ENCODE data around the gene IL1A. TPM values are rescaled to one million over a fixed set of nuclear protein-coding genes. Genes with fewer than 3 reads are reported as not detected.

Gene IL1A
- total RNA-seq, 1 donor from 2014 or later, result 3.2 TPM

- H3K4me2 ChIP-seq, result no peak overlapping the region
- H3K9me3 ChIP-seq (ENCODE audit: low read depth), result no peaks in the 10 kb centered on the region
- no peak overlapping the region for H3K27ac Mint-ChIP-seq
- no peak overlapping the region for H3K9ac ChIP-seq
- no peaks in the 10 kb centered on the region for H4K20me1 ChIP-seq (ENCODE audit: low read depth)
- H3K79me2 ChIP-seq (ENCODE audit: low read depth), result no peaks in the 10 kb centered on the region
- H3K4me3 ChIP-seq, result no peak overlapping the region
- peaks cover 15% of the 10 kb centered on the region for H3F3A ChIP-seq (ENCODE audit: low read depth)
- H3K27me3 Mint-ChIP-seq (ENCODE audit: insufficient read depth, low read depth), result no peaks in the 10 kb centered on the region
- no peak for DNase-seq (ENCODE audit: low spot score)
- no peaks in the 10 kb centered on the region for H3K36me3 ChIP-seq
- no peaks in the 10 kb centered on the region for H3K36me3 Mint-ChIP-seq
- H3K4me1 ChIP-seq, result peaks cover 29% of the 10 kb centered on the region
- H3K27me3 ChIP-seq, result no peaks in the 10 kb centered on the region
- TF ChIP-seq CTCF (IDR thresholded peaks at IDR 0.05) (no peak), EZH2 (IDR thresholded peaks at IDR 0.05) (no peak), EZH2phosphoT487 (IDR thresholded peaks at IDR 0.05) (no peak)
- H3K4me1 Mint-ChIP-seq, result peaks cover 17% of the 10 kb centered on the region
- H2AFZ ChIP-seq (replicated peaks), result no peak overlapping the region
- no peak overlapping the region for H3K27ac ChIP-seq
- H3K9me3 Mint-ChIP-seq, result no peaks in the 10 kb centered on the region
- no peak overlapping the region for H3K4me3 Mint-ChIP-seq
Observed at GRCh38 chr2:112779598-112779997, 4.7 kb downstream of the IL1A start.

- H3K27ac ChIP-seq, result no peak overlapping the region
- no peak overlapping the region for H3K9ac ChIP-seq
- Mint-ChIP-seq H3K27me3 (ENCODE audit: insufficient read depth, low read depth) (no peaks in the 10 kb centered on the region), H3K27ac (no peak overlapping the region), H3K4me1 (peaks cover 7% of the 10 kb centered on the region), H3K36me3 (no peaks in the 10 kb centered on the region), H3K9me3 (no peaks in the 10 kb centered on the region), H3K4me3 (no peak overlapping the region)
- no peaks in the 10 kb centered on the region for H3K36me3 ChIP-seq
- H4K20me1 ChIP-seq (ENCODE audit: low read depth), result no peaks in the 10 kb centered on the region
- no peaks in the 10 kb centered on the region for H3K79me2 ChIP-seq (ENCODE audit: low read depth)
- TF ChIP-seq EZH2phosphoT487 (IDR thresholded peaks at IDR 0.05) (no peak), EZH2 (IDR thresholded peaks at IDR 0.05) (no peak), CTCF (IDR thresholded peaks at IDR 0.05) (no peak)
- peaks cover 14% of the 10 kb centered on the region for H3K4me1 ChIP-seq
- H3F3A ChIP-seq (ENCODE audit: low read depth), result peaks cover 11% of the 10 kb centered on the region
- H2AFZ ChIP-seq (replicated peaks), result no peak overlapping the region
- H3K4me2 ChIP-seq, result peak overlapping the region; percentile 25
- no peaks in the 10 kb centered on the region for H3K9me3 ChIP-seq (ENCODE audit: low read depth)
- DNase-seq (ENCODE audit: low spot score), result no peak
- no peaks in the 10 kb centered on the region for H3K27me3 ChIP-seq
- H3K4me3 ChIP-seq, result no peak overlapping the region
Observed at GRCh38 chr2:112777036-112777435, 7.3 kb downstream of the IL1A start.

GRCh38 chr2:112776113-112776512 is 8.2 kb downstream of the IL1A start:
- Mint-ChIP-seq H3K27me3 (ENCODE audit: insufficient read depth, low read depth) (no peaks in the 10 kb centered on the region), H3K4me1 (peaks cover 7% of the 10 kb centered on the region), H3K4me3 (no peak overlapping the region), H3K9me3 (no peaks in the 10 kb centered on the region), H3K36me3 (no peaks in the 10 kb centered on the region), H3K27ac (no peak overlapping the region)
- Histone ChIP-seq H3K9ac (no peak overlapping the region), H3K4me1 (peaks cover 14% of the 10 kb centered on the region), H3K4me3 (no peak overlapping the region), H3K27me3 (no peaks in the 10 kb centered on the region), H4K20me1 (ENCODE audit: low read depth) (no peaks in the 10 kb centered on the region), H3K36me3 (no peaks in the 10 kb centered on the region), H3K9me3 (ENCODE audit: low read depth) (no peaks in the 10 kb centered on the region), H3K4me2 (no peak overlapping the region), H3K79me2 (ENCODE audit: low read depth) (no peaks in the 10 kb centered on the region), H3F3A (ENCODE audit: low read depth) (peaks cover 11% of the 10 kb centered on the region), H2AFZ (replicated peaks) (no peak overlapping the region), H3K27ac (no peak overlapping the region)
- DNase-seq (ENCODE audit: low spot score), result no peak
- no peak for TF ChIP-seq EZH2phosphoT487 (IDR thresholded peaks at IDR 0.05)
- no peak for TF ChIP-seq CTCF (IDR thresholded peaks at IDR 0.05)
- no peak for TF ChIP-seq EZH2 (IDR thresholded peaks at IDR 0.05)
